HCT116 (cell line): ENCODE data around the gene SRP9.

Experiments
- ZNF274 ChIP-seq: fragments of 200-500 bp; sonication (Bioruptor generic); IDR thresholded peaks from 2 replicates; pipeline ENCODE4 v1.6.1; 2014; ENCODE audit warnings: mild to moderate bottlenecking, low read depth, low read length, inconsistent platforms
- TF ChIP-seq, protein P1 (sequence below), 3 experiments: fragments of 200-600 bp in 1 of 3; sonication (generic) in 1 of 3; IDR thresholded peaks in 2 of 3; conservative IDR thresholded peaks in 1 of 3; 2 replicates each; pipeline ENCODE4 v1.5.1; 2012 to 2017; ENCODE audit warnings: low read depth in 2 of 3, low read length in 2 of 3, antibody characterized with exemption in 1 of 3, borderline replicate concordance in 1 of 3, control low read depth in 1 of 3, mild to moderate bottlenecking in 1 of 3, mixed read lengths in 1 of 3, mixed run types in 1 of 3, moderate library complexity in 1 of 3; ENCODE audit not compliant: insufficient read depth in 1 of 3

DNA sequence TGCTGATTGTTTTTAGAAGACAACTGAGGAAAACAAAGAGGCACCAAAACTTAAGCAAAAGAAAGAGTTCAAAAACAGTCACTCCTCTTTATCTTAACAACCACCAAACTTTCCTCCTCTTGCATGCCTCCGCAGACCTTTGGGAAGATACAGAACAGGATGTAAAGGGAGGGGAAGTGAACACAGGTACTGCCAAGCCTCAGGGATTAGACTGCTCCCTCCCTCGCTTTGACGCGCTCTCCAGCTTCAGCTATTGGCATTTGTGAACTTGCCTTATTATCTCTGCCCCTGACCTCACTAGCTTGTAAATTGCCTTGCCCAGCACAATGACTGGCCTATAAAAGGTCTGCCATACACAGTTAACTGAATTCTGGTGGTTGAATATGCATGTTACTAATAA is 4.8 kb upstream of the SRP9 start:
- TF ChIP-seq ZNF274: no peak
- TF ChIP-seq, protein P1, sequence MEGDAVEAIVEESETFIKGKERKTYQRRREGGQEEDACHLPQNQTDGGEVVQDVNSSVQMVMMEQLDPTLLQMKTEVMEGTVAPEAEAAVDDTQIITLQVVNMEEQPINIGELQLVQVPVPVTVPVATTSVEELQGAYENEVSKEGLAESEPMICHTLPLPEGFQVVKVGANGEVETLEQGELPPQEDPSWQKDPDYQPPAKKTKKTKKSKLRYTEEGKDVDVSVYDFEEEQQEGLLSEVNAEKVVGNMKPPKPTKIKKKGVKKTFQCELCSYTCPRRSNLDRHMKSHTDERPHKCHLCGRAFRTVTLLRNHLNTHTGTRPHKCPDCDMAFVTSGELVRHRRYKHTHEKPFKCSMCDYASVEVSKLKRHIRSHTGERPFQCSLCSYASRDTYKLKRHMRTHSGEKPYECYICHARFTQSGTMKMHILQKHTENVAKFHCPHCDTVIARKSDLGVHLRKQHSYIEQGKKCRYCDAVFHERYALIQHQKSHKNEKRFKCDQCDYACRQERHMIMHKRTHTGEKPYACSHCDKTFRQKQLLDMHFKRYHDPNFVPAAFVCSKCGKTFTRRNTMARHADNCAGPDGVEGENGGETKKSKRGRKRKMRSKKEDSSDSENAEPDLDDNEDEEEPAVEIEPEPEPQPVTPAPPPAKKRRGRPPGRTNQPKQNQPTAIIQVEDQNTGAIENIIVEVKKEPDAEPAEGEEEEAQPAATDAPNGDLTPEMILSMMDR (IDR thresholded peaks at IDR 0.05 in 2 of 3, conservative IDR thresholded peaks at IDR 0.05 in 1 of 3; ENCODE audit: borderline replicate concordance in 1 of 3, insufficient read depth in 1 of 3, low read depth in 2 of 3, low read length in 2 of 3): no peak
